Left forelimb (tissue), 1 donor: ENCODE data around the gene APC2.
"Not testable (repeated sequence)": the region's sequence is repeated elsewhere in the genome, so short reads cannot be mapped to it uniquely, and the experiment has no call there.

Experiments
- DNase-seq: peaks from one replicate; pipeline ENCODE4 v3.0.0-alpha.2; 2018; ENCODE audit warnings: low spot score

The APC2 gene

DNA sequence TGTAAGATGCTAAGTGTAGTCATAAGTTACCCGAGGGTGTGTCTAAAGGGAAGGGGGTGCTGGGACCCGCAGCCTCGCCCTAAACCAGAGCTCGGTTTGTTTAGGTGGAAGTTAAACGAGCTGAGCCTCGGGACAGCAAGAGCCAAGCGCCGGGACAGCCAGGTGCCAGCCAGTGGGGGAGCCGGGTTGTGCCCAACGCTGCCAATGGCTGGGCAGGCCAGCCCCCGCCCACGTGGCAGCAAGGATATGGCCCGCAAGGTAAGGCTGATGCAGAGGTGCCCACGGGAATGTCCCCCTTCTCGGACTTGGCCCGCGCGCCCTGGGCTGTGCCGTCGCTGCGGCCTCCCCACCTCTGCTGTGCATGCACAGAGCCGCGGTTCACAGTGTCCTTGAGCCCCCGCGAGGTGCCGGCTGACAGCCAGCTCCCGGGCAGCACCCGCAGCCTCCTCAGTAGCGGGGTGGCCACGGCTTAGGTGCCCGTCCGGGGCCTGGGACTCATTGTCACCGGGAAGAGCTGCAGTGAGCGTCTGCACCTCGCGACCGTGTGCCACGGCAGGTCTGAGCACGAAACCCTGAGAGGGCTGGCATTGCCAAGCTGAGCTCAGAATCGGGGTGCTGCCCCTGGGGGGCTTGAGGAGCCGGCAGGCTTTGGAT, 21.1 kb upstream of the APC2 start:
- DNase-seq = no peak

DNA sequence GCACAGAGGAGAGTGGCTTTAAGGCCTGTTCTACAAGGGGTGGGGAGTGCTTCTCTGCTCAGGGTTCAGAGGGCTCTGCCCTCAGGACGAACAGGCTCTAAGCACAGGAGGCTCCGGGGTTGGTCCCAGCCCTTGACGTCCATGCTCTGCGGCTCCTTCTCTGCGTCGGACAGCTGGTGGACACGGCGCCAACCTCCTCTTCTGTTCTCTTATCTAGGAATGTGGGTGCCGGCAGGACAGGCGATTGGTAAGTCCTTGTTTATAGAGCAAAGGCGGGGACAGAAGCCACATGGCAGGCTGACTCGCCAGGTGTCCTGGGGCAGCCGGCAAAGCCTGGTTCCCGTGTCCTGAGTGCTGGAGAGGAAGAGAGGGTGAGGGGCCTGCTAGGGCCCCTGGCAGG, 20.2 kb upstream of the APC2 start:
- DNase-seq = no peak

DNA sequence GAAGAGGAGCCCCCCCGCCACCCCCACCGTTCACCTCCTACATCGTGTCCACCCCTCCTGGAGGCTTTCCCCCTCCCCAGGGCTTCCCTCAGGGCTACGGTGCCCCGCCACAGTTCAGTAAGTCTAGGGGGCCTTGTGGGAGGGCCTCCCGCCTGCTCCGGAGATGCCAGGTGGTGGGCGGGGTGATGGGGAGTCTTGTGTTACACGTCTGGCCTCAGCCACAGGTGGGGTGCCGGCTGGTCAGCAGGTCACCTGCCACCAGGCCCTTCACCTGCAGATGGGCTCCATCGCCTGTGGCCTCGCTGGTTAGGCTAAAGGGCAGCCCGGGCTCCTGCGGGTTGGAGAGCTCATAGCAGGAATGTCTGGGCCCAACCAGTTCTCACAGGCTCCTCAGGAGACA, 19.7 kb upstream of the APC2 start:
- DNase-seq = no peak

DNA sequence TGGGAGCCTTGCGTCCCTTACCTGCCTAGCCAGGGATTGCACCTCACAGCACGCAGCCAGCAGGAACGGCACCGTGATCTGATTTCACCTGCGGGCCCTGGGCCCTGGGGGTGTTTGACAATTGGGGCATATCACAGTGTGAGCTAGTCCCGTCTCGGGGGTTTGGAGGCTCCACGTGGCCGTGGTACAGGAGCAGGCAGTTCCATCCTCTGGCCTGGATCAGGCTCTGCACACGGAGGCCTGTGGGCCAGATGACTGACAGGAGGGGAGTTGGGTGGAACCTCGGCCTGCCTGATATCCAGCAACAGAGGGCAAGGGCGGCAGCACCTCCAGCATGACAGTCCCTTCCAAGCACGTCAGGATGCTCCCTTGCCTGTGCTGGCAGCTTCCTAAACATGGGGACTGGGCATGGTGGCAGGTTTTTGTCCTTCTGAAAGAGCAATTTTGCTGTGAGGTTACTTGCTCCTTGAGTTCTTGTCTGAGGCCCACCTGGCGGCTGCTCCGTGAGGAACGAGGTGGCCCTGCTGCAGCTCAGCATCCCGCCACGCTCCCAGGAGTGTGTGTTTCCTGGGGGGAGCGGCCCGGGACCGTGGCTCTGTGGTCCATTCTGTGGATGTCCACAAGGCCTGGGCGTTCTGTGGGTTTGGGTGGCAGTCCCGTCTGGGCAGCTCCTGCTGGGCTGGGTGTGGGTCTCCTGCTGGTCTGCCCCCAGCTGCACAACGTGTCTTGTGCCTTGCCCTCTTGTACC, 18.0 kb upstream of the APC2 start:
- DNase-seq = no peak

DNA sequence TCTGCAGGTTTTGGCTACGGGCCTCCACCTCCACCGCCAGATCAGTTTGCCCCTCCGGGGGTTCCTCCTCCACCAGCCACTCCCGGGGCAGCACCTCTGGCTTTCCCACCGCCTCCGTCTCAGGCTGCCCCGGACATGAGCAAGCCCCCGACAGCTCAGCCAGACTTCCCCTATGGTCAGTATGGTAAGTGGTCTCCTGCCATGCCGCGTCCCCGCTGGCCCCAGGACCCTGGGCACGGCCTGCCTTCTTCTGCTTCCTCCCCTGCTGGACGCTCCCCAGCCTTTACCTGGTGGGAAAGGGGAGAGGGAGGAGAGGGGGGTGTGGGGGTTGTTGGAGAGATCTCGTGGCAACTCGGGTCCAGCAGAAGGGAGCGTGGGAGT, 17.4 kb upstream of the APC2 start:
- no peak for DNase-seq

DNA sequence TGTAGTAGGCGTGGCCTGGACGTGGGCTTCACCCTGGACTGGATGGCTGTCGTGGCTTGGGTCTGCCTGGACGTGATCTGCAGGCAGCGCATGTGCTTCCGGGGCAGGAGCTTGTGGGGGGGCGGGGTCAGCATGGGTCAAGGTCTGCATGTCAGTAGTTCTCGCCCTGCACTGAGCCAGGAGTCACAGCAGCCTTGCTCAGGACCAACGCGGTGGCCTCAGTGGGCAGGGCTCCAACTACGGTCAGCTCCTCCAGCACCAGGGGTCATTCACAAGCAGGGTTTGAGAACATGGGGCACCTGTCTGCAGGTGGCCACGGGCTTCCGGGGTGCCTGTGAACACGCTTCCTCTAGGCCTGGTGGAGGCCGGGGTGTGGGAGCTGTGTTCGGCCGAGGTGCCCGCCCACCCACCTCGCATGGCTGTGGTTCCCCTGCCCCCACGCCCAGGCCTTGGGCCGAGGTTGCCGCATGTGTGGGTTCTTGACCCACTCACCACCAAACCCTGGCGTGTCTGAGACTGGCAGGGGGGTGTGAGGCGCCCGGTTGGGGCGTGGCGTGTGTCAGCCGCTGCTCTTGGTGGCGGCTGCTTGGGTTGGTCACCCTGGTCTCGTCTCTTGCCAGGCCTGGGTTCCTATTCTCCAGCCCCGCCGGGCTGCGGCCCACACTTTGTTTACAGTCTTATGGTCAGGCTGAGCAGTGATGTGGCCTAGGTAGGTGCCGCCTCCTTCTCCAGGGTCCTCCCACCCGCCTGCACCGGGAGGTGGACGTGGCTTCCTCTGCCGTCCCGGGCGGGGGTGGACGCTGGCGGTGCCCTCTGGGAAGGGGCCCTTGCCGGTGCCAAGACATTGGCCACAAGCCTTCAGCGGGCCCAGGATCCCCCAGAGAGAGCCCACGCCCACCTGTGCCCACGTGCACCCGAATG, 16.5 kb upstream of the APC2 start:
- DNase-seq = no peak

DNA sequence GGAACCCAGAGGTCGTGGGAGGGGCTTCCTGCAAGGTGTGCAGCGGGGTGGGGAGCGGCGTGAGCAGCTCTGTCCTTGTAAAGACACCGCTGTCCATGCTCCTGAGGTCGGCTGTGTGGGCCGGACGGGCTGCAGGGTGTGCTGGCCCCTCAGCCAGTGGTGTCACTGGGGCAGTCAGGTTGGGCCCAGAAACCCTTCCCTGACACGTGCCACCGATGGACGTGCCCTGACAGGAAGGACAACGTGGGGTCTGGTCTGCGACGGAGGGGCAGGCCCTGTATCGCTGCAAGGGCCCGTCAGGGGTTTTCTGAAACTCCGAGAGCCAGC, 15.9 kb upstream of the APC2 start:
- no peak for DNase-seq

DNA sequence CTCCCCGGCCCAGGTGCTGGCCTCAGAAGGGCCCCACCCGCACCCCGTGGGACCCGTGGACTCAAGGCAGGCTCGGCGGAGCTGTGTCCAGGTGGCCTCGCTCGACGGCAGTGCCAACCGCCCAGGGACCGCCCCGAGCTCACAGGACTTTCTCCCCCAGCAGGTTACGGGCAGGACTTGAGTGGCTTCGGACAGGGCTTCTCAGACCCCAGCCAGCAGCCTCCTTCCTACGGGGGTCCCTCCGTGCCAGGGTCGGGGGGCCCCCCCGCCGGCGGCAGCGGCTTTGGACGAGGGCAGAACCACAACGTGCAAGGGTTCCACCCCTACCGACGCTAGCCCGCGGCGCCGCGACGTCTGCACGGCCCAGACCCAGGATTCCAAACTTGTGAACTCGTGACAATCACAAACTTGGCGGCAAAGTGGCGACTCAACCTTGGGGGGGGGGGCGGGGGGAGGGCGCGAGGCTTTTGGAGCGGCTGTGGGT, 15.3 kb upstream of the APC2 start:
- no peak for DNase-seq

DNA sequence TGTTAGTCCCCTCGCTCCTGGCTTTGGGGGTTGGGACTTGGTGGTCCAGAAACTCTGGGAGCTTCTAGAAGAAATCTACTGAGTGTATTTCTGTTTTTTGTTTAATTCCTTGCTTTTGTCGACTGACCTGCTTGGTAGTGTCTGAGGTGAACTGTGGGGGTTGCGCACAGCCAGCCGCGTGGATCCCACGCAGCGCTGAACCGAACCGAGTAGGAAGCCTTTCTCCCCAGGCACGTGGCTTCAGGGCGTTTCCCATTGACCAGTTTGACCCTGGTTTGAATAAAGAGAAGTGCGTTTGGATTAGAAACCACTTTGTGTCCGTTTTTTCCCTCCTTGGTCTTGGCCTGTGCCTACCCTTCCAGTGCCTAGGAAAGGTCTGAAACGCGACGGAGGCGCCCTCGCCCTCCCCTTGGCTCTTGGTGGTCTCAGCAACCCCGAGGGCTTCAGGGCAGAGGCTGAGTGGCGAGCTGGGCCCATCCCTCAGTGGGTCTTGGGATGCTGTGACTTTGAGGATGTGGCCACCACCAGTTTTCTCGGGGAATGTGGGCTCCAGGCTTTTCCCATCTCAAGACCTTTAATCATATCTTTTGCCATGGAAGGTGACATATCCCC, 14.4 kb upstream of the APC2 start:
- no peak for DNase-seq

DNA sequence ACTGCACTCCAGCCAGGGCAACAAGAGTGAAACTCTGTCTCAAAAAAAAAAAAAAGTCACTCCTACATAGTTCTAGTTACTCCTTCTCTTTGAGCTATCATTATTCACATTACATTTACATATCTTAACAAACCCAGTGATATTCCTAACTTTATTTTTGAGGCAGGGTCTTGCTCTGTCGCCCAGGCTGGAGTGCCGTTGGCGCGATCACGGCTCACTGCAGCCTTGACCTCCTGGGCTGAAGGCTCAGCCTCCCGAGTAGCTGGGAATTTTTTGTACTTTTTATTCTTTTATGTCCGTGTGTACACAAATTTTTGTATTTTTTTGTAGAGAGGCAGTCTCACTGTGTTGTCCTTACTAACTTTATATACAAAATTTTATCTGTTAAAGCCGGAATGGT, 12.3 kb upstream of the APC2 start:
- no peak for DNase-seq

DNA sequence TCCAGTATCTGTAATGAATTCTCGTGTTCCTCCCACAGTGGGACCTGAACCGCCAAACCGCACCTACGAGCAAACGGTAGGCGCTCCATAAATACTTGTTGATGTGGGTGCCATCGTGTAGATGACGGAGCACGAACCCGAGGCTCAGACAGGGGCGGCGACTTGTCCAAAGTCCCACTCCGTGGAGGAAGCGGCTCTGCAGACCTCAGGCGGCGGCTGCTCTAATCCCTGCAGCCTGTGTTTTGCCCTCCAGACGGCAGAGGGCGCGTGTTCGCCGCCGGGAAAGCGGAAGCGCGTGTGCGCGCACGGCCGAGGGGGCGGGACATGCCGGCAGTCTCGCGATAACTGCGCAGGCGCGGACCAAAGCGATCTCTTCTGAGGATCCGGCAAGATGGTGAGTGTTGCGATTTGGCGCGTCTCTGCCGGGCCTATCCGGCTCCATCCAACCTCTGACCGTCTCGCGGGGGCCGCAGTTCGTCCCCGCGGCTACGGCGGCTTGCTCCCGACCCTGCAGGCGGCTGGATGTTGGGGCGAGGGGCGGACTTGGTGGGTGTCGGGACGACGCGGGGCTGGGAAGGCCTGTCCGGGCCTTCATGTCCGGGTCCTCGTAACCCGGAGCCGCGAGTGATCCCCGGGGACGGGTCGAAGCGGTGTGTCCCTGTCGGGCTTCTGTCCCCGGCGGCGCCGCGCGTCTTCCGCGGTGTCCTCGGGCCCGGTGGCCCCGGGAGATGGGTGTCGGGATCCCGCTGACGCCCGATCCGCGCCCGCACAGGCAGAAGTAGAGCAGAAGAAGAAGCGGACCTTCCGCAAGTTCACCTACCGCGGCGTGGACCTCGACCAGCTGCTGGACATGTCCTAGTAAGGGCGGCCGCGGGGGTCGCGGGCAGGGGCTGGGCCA, 11.6 kb upstream of the APC2 start, which contains the start of gene RPS15:
TSS of gene RPS15 (plus strand) at position 362 of the 898 bp plus-strand sequence. CDS start at position 392, 30 bp downstream.
- peak; percentile 98 for DNase-seq

DNA sequence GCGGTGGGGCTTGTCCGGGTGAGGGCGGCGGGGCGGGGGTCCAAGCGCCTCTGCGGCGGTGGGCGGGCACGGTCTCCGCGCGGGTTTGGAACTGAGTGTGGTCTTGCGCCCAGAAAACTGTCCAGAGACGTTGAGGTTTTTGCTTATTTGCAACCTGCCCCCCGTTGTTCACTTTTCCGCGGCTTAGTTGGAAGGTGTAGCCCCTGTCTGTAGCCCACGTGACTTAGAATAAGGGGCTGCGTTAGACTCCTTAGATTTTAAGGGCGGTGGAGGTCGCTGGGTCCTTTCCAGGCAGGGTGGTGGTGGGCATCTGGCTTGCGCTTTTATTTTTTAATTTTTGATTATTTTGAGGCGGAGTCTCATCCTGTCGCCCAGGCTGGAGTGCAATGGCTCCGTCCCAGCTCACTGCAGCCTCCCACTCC, 11.0 kb upstream of the APC2 start:
- DNase-seq = no peak

DNA sequence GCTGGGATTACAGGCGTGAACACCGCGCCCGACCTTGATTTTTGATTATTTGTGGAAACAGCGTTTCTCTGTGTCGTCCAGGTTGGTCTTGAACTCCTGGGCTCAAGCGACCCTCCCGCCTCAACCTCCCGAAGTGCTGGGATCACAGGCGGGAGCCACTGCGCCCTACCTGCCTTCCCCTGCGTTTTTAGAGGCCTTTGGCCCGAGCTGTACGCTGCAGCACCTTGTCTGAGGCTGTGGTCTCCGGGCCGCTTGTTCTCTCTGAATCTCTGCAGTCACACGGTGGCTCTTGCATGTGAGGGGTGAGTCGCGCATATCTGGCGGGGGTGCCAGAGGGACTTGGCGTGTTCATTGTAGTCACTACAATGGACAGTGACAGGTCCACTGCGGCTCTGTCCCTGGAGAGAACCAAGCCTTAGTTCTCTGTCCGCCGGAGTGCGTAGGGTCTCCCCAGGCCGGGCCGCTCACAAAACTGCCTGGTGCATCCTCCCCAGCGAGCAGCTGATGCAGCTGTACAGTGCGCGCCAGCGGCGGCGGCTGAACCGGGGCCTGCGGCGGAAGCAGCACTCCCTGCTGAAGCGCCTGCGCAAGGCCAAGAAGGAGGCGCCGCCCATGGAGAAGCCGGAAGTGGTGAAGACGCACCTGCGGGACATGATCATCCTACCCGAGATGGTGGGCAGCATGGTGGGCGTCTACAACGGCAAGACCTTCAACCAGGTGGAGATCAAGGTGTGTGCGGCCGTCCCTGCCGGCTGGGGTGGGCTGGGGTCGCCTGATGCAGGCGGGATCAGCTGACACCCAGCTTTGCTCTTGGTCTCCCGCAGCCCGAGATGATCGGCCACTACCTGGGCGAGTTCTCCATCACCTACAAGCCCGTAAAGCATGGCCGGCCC, 10.2 kb upstream of the APC2 start:
- not testable (repeated sequence) for DNase-seq

DNA sequence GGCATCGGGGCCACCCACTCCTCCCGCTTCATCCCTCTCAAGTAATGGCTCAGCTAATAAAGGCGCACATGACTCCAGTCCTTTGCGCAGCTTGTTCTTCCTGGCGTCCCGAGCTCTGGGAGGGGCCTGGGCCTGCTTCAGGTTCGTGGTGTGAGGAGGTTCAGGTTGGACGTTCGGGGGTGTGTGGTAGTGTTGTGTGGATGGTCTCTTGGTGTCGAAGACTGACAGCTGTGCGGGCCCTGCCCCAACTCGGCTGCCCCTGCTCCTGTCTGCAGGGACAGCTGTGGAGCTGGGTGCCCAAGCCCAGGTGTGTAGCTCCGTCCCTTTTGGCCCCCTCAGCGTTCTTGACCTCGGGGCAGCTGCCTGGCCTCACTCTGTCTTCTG, 9.5 kb upstream of the APC2 start:
- DNase-seq = no peak

DNA sequence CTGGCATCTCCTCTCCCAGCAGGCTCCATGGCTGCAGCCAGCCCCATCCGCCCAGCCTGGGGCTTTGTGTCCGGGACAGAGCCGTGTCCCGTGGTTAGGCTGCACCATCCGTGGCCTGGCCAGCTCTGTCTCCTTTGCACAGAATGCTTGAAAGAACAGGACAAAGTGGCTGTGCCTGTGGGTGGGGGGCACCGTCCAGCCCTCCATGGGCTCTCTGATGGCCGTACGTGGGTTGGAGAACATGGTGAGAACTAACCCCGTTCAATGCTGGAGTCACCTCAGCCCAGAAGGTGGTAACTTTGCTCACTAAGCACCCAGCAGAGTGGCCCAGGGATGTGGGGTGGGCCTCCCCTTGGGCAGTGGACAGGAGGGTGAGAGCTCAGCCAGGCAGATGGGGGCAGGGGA, 8.9 kb upstream of the APC2 start:
- no peak for DNase-seq

DNA sequence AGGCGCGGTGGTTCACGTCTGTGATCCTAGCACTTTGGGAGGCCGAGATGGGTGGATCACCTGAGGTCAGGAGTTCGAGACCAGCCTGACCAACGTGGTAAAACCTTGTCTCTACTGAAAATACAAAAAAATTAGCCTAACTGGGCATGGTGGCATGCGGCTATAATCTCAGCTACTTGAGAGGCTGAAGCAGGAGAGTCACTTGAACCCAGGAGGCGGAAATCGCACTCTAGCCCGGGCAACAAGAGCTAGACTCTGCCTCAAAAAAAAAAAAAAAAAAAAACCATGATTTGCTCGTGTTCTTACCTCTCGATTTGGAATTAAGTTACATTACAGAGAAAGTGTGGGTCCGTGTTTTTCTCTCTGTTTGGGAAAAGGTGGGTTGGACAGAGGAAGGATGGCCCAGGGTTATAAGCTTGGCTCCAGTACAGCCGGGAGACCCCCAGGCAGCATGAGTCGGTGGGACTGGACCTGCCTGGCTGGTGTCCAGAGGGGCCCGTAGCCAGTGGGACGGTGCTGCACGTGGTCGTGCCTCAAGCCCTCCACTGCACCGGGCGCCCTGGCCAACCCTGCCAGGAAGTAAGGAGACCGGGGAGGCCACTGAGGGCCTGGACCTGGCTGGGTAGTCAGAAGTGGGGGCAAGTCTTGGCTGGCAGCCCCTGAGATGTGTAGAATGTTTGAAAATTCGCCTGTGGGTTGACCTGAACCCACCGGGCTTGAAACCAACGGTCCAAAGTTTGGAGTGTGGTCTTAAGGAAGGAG, 8.1 kb upstream of the APC2 start:
- DNase-seq = no peak

DNA sequence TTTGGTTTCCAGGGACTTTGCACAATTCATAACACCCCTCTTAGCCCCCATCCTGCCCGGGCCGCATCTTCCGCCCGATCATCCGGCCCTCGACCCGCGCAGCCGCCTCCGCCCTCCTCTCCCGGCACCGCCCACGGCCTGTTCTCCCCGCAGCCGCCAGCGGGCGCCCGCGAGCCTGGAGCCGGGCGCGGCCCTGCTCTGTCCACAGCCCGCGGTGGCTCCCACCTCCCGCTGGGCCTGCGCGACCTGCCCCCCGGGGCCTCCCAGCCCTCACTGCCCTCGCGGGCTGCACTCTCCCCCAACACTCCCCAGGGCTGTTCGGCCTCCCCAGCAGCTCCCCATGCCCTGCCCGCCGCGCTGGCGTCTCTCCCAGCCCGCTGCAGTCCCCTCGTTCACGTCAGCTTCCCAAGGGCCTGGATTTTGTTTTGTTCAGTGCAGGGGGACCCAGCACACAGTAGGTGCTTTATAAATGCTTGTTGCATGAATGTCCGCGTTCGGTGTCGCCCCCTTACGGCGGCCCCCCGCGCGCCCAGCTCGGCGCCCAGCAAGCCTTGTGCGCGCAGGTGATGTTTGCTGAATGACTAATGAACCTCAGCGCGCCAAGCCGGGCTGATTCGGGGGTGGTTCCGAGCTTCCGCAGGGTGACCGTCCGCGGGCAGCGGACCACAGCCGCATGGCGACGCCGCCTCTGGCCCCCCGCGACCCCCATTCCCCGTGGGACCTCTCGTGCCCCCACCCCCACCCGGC, 4.6 kb upstream of the APC2 start:
- peak; percentile 88 for DNase-seq

DNA sequence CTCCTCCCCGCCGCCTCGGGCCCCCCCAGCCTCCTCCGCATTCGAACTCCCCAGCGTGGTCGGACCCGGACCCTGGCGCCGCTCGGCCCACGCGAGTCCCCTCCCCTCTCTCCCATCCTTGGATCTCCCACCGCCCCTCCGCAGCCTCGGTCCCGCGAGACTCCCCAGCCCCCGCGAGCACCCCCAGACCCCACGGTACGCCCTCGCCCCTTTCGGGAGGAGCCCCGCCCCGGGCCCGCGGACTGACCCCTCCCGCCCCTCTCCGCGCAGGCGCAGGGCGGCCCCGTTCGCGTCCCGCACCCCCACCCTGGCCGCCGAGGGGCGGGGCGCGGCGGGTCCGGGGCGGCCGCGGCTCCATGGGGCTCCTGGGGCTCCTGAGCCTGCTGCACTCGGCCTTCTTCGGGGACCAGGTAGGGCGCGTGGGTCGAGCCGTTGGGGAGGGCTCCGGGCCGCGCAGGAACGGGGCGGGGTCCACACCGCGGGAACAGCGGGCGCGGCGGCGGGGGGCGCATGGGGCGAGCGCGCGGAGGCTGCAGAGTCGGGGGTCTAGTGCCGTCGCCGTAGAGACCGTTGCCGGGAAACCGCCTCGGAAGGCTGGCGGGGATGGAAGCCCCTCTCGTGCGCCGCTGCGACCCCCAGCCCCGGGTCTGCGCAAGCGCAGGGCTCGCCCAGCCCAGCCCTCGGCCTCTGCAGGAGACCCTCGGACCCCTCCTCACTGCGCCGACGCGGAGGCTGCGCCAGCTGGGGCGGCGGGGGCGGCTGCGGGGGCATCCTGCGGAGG, 3.8 kb upstream of the APC2 start:
- no peak for DNase-seq
